ENCODE data around the gene KCTD8. TPM values are rescaled to one million over a fixed set of nuclear protein-coding genes. Genes with fewer than 3 reads are reported as not detected.

Gene KCTD8
- total and polyA plus RNA-seq, 2 donors (not counting 1 experiment from before 2014, with no cell fraction given) = not detected

DNA sequence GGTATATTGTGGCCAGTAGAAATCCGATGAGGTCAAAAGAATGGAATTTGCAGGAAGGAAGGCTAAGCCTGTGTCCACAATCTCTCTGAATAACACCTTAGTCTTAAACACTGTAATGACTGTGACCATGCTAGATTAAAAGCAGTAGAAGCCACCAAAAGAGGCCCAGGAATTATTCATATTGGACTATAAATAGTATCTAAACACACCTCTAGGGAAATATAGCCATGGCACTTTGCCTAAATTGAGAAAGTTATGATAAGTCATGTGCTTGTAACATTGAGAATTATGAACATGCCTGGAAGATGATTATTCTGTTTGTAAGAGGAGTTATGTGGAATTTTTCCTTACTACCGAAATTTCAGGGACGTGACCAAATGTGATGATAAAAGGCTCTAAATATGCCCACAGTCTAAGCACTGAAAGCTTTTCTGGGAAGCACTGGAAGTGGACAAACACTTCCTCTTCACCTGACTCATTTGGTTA lies 298.5 kb downstream of the KCTD8 start:
- H3K36me3 ChIP-seq (replicated peaks in 1 of 2; ENCODE audit: control extremely low read depth in 1 of 2, control insufficient read depth in 1 of 2, extremely low read depth in 1 of 2, insufficient read depth in 2 of 2, low read length in 1 of 2) = no peaks in the 10 kb centered on the region
- H4K20me1 ChIP-seq (ENCODE audit: control insufficient read depth, insufficient read depth, low read length, poor library complexity, severe bottlenecking) = no peaks in the 10 kb centered on the region
- no peaks in the 10 kb centered on the region for H3K27me3 Mint-ChIP-seq
- ChIA-PET CTCF (no interaction called here), POLR2A (no interaction called here)
- ATAC-seq (ENCODE audit: low read depth) = no peak
- no peak overlapping the region for H3K4me3 ChIP-seq (ENCODE audit: control extremely low read depth in 1 of 5, extremely low read depth in 1 of 5, insufficient read depth in 1 of 5, low read depth in 2 of 5, low read length in 4 of 5)
- no peaks in the 10 kb centered on the region for H3K4me1 ChIP-seq (ENCODE audit: control insufficient read depth in 2 of 2, insufficient read depth in 2 of 2, low read length in 2 of 2)
- H3K9ac ChIP-seq (ENCODE audit: low read length) = no peak overlapping the region
- no peak overlapping the region for H3K27ac Mint-ChIP-seq
- H2AFZ ChIP-seq (ENCODE audit: insufficient read depth, low read depth, low read length, poor library complexity, severe bottlenecking) = no peak overlapping the region
- no peak overlapping the region for H3K4me2 ChIP-seq (replicated peaks; ENCODE audit: low read depth, low read length, poor library complexity, severe bottlenecking)
- H3K9me3 Mint-ChIP-seq (ENCODE audit: insufficient read depth) = no peaks in the 10 kb centered on the region
- H3K4me1 Mint-ChIP-seq = no peaks in the 10 kb centered on the region
- DNase-seq = no peak
- H3K79me2 ChIP-seq (ENCODE audit: control insufficient read depth, insufficient read depth, low read length) = no peaks in the 10 kb centered on the region
- no peak overlapping the region for H3K27ac ChIP-seq (ENCODE audit: low read length in 2 of 2)
- H3K9me3 ChIP-seq (ENCODE audit: control extremely low read depth in 1 of 3, control insufficient read depth in 2 of 3, insufficient read depth in 1 of 3, low read length in 2 of 3) = no peaks in the 10 kb centered on the region
- TF ChIP-seq CTCF (IDR thresholded peaks at IDR 0.05) (no peak), EZH2 (IDR thresholded peaks at IDR 0.05; ENCODE audit: borderline replicate concordance, insufficient read depth, low read depth, low read length, poor library complexity, severe bottlenecking) (no peak)
- no CpG with 5 or more reads among the region's 3 CpGs for WGBS (ENCODE audit: insufficient coverage)
- intact Hi-C loops (cut with micrococcal nuclease) = no loop called here
- H3K27me3 ChIP-seq (replicated peaks in 1 of 4; ENCODE audit: control extremely low read depth in 1 of 4, control insufficient read depth in 3 of 4, insufficient read depth in 4 of 4, low read length in 3 of 4) = no peaks in the 10 kb centered on the region
- no peak overlapping the region for H3K4me3 Mint-ChIP-seq

DNA sequence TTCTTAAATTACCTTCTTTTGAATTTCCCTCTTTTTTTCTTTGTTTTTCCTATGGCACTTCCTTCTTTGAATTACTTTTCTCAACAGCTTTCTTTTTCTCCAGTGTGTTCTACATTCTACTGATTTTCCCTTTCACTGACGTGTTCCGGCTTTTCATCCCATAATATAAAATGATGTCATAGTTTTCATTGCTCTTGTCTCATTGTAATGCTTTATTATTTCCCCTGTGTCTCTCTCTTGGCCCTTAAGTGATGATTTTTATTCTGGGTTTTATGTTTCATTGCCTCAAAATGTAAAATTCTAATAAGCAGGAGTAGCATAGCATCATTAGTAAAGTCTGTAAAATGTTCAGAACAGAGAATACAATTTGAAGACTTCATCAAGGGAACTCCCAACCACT lies 299.3 kb downstream of the KCTD8 start:
- POLR2A ChIA-PET = no interaction called here
- no peak for ATAC-seq (ENCODE audit: low read depth)
- no peak overlapping the region for H3K4me2 ChIP-seq (replicated peaks; ENCODE audit: low read depth, low read length, poor library complexity, severe bottlenecking)
- H3K27ac Mint-ChIP-seq = no peak overlapping the region
- H3K27ac ChIP-seq (ENCODE audit: low read length in 2 of 2) = no peak overlapping the region
- no peak for DNase-seq
- no peaks in the 10 kb centered on the region for H3K36me3 ChIP-seq (replicated peaks in 1 of 2; ENCODE audit: control extremely low read depth in 1 of 2, control insufficient read depth in 1 of 2, extremely low read depth in 1 of 2, insufficient read depth in 2 of 2, low read length in 1 of 2)
- WGBS (ENCODE audit: insufficient coverage) = no CpG with 5 or more reads among the region's 2 CpGs
- no peaks in the 10 kb centered on the region for H3K4me1 Mint-ChIP-seq
- intact Hi-C loops (cut with micrococcal nuclease) = no loop called here
- no peak overlapping the region for H2AFZ ChIP-seq (ENCODE audit: insufficient read depth, low read depth, low read length, poor library complexity, severe bottlenecking)
- CTCF ChIA-PET = no interaction called here
- H3K27me3 Mint-ChIP-seq = no peaks in the 10 kb centered on the region
- no peaks in the 10 kb centered on the region for H3K79me2 ChIP-seq (ENCODE audit: control insufficient read depth, insufficient read depth, low read length)
- H3K9me3 Mint-ChIP-seq (ENCODE audit: insufficient read depth) = no peaks in the 10 kb centered on the region
- TF ChIP-seq EZH2 (IDR thresholded peaks at IDR 0.05; ENCODE audit: borderline replicate concordance, insufficient read depth, low read depth, low read length, poor library complexity, severe bottlenecking) (no peak), CTCF (IDR thresholded peaks at IDR 0.05) (no peak)
- H4K20me1 ChIP-seq (ENCODE audit: control insufficient read depth, insufficient read depth, low read length, poor library complexity, severe bottlenecking) = no peaks in the 10 kb centered on the region
- no peak overlapping the region for H3K4me3 ChIP-seq (ENCODE audit: control extremely low read depth in 1 of 5, extremely low read depth in 1 of 5, insufficient read depth in 1 of 5, low read depth in 2 of 5, low read length in 4 of 5)
- no peak overlapping the region for H3K9ac ChIP-seq (ENCODE audit: low read length)
- H3K4me3 Mint-ChIP-seq = no peak overlapping the region
- no peaks in the 10 kb centered on the region for H3K4me1 ChIP-seq (ENCODE audit: control insufficient read depth in 2 of 2, insufficient read depth in 2 of 2, low read length in 2 of 2)
- no peaks in the 10 kb centered on the region for H3K9me3 ChIP-seq (ENCODE audit: control extremely low read depth in 1 of 3, control insufficient read depth in 2 of 3, insufficient read depth in 1 of 3, low read length in 2 of 3)
- no peaks in the 10 kb centered on the region for H3K27me3 ChIP-seq (replicated peaks in 1 of 4; ENCODE audit: control extremely low read depth in 1 of 4, control insufficient read depth in 3 of 4, insufficient read depth in 4 of 4, low read length in 3 of 4)

Measured in B cell (primary cell).